IMR-90 (cell line): Measurements from ENCODE around the gene NGFR. TPM values are rescaled to one million over a fixed set of nuclear protein-coding genes. Genes with fewer than 3 reads are reported as not detected.

Experiments used
- microRNA-seq, 2 experiments: library from miRNA; stranded (forward) in 1 of 2; unstranded in 1 of 2; fragments of 10-50 nt in 1 of 2; fragments of <30 nt in 1 of 2; gene quantifications in 1 of 2; microRNA quantifications in 1 of 2; one replicate each; pipeline versions ENCODE3 to v1.1.0; 2013 to 2020; ENCODE audit not compliant: insufficient read depth in 1 of 2, insufficient read length in 1 of 2, unreplicated experiment in 1 of 2
- polyA plus RNA-seq, 3 experiments: library from polyadenylated mRNA; depleted of rRNA; stranded (reverse); fragments of >200 nt; gene quantifications; 2 replicates each; pipeline ENCODE4 v1.2.3, GENCODE V29; 2012; ENCODE audit warnings: low replicate concordance in 1 of 3
- small RNA-seq, 5 experiments: library from RNA; depleted of rRNA; stranded (forward); fragments of <200 nt; gene quantifications; one replicate each; pipeline ENCODE3, GENCODE V24; 2012
- total RNA-seq: library from RNA; depleted of rRNA; stranded (reverse); fragments of >200 nt; gene quantifications from 2 replicates; pipeline ENCODE4 v1.2.3, GENCODE V29; 2012; rRNA removed

Gene NGFR
- total and polyA plus RNA-seq, 2 of the 4 experiments (the other 2 are of a cell fraction), result 0.15 to 0.18 TPM

Small RNA genes lying within 50 kb of the gene (microRNA-seq; reads per million reads assigned to microRNA genes)
- gene MIR6165, result 0 reads per million in 2 experiments

Small RNA genes lying within 50 kb of the gene (small RNA-seq; reads per million reads assigned to genes)
- gene MIR6165, result 0 reads per million in 5 experiments

Other genes with a start within 250 kb of the NGFR start
- 8.8 and 9.7 TPM in 2 replicates for gene ZNF652, start 133.0 kb upstream of the NGFR start, total RNA-seq
- 3.3 and 3.6 TPM in 2 replicates for gene ZNF652, start 133.0 kb upstream of the NGFR start, polyA plus RNA-seq (2012; rRNA removed)
- 283 and 304 TPM in 2 replicates for gene PHB1, start 80.4 kb upstream of the NGFR start, total RNA-seq
- gene PHB1, start 80.4 kb upstream of the NGFR start, polyA plus RNA-seq (2012; rRNA removed), result 291 and 294 TPM in 2 replicates
- 0.18 and 0.28 TPM in 2 replicates for gene NXPH3, start 80.6 kb downstream of the NGFR start, total RNA-seq
- gene NXPH3, start 80.6 kb downstream of the NGFR start, polyA plus RNA-seq (2012; rRNA removed), result 0.20 and 0.31 TPM in 2 replicates
- gene SPOP, start 182.8 kb downstream of the NGFR start, total RNA-seq, result 47.5 and 56.9 TPM in 2 replicates
- 24.9 and 32.0 TPM in 2 replicates for gene SPOP, start 182.8 kb downstream of the NGFR start, polyA plus RNA-seq (2012; rRNA removed)
- 66.9 and 86.2 TPM in 2 replicates for gene SLC35B1, start 212.7 kb downstream of the NGFR start, total RNA-seq
- 65.5 and 66.4 TPM in 2 replicates for gene SLC35B1, start 212.7 kb downstream of the NGFR start, polyA plus RNA-seq (2012; rRNA removed)